Skeletal muscle satellite cell (primary cell): ENCODE measurements around the gene DPPA5.
A peak's percentile ranks its signal among the peaks of the same experiment; 100 is the strongest.
"Not testable (repeated sequence)": the region's sequence is repeated elsewhere in the genome, so short reads cannot be mapped to it uniquely, and the experiment has no call there.

Experiments
- H3K27me3 ChIP-seq: 2 replicates; pipeline ENCODE4 v1.7.0; 2013; ENCODE audit warnings: low read length; ENCODE audit not compliant: control insufficient read depth, insufficient read depth
- H3K36me3 ChIP-seq: 2 replicates; pipeline ENCODE4 v1.7.0; 2013; ENCODE audit warnings: mild to moderate bottlenecking, control low read depth, low read length; ENCODE audit not compliant: insufficient read depth
- H3K4me1 ChIP-seq: 2 replicates; pipeline ENCODE4 v1.7.0; 2013; ENCODE audit warnings: low read length; ENCODE audit not compliant: control insufficient read depth, insufficient read depth
- H3K4me2 ChIP-seq: 2 replicates; pipeline ENCODE4 v1.7.0; 2013; ENCODE audit warnings: mild to moderate bottlenecking, low read length
- H3K4me3 ChIP-seq: 2 replicates; pipeline ENCODE4 v1.7.0; 2013; ENCODE audit warnings: low read length
- H3K9ac ChIP-seq: 2 replicates; pipeline ENCODE4 v1.7.0; 2013; ENCODE audit warnings: mild to moderate bottlenecking, low read depth, low read length, moderate library complexity
- H3K9me3 ChIP-seq: replicated peaks from 2 replicates; pipeline ENCODE4 v1.7.0; 2013; ENCODE audit warnings: mild to moderate bottlenecking, control low read depth, low read length
- small RNA-seq: library from RNA; depleted of rRNA; stranded (forward); fragments of <200 nt; gene quantifications from one replicate; pipeline ENCODE3, GENCODE V24; 2012

Gene DPPA5

DNA sequence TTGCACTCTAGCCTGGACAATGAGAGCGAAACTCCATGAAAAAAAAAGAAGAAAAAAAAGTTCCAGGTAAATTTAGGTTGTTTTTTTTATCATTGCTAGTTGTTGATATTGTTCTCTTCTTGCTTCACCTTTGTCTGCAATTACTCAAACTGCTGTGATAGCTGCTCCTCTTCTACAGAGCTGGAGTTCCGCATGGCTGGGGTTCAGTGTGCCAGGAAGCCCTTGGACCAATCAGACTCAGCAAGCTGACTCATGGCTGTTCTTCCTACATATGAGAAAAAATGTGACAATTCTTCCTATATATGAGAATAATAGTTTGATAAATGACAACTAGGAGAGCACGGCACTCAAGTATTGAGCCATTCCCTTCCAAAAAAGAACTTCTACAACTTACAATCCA, 28.4 kb downstream of the DPPA5 start:
- peaks cover 11% of the 10 kb centered on the region for H3K27me3 ChIP-seq
- H3K9me3 ChIP-seq, result no peaks in the 10 kb centered on the region
- no peak overlapping the region for H3K4me2 ChIP-seq
- H3K4me1 ChIP-seq, result peaks cover 5% of the 10 kb centered on the region
- no peaks in the 10 kb centered on the region for H3K36me3 ChIP-seq
- no peak overlapping the region for H3K4me3 ChIP-seq
- H3K9ac ChIP-seq, result no peak overlapping the region

DNA sequence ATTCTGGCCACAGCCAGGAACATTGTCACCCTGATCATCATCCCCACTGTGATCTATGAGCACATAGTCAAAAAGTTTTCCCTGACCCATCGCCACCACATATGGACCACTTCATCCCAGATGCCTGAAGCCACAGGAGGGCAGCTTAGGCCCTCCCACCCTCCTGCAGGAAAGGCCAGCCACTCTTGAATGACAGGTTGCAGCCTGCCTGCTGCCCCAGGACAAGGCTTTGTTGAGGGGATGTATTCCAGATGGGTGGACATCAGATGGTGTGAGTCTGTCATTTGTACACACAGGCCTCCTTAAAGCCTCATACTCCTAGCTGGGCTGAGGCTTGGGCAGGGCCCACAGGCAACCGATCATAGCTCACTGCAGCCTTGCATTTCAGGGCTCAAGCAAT, 30.8 kb downstream of the DPPA5 start:
- Histone ChIP-seq H3K9me3 (no peaks in the 10 kb centered on the region), H3K9ac (no peak overlapping the region), H3K27me3 (no peaks in the 10 kb centered on the region), H3K36me3 (no peaks in the 10 kb centered on the region), H3K4me3 (no peak overlapping the region), H3K4me1 (peaks cover 5% of the 10 kb centered on the region), H3K4me2 (no peak overlapping the region)

DNA sequence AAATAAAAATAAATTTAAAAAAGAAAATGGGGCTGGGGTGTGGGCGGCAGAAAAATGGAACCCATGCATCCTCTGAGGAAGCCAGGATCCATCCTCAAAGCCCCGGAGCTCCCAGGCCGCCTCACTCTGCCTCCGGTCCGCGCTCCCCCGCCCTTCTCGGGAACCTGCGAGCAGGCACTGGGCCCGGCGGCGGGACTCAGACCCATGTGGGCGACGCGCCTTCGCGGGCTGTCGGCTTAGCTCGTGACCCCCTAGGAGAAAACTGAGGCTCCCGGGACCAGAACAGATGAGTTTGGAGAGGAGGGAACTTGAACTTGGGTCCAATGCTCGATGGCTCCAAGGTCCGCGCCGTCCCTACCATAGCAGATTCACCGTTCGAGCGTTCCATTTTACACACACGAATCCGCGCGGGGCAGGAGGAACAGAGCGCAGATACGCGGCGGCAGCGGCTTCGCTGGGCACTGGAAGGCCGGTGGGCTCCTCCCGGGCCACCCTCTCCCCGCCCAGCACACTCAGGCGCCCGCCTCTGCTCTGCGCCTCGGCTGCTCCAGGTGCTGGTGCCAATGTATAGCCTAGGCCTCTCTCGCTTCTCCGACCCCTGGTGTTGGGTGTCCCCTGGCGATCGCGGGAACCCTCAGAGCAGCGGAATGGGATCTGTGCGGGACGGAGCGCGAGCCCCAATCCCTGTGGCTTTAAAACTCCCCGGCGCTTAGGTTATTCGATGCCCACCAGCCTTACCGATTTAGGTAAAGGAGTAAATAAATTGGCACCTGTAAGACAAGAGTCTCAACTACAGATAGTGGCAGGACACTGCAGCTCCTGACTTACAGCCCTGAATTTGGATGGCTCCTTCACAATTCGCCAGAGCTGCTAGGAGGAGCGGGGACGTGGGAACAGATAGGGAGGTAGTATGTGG, 39.2 kb downstream of the DPPA5 start:
- Histone ChIP-seq H3K9ac (no peak overlapping the region), H3K27me3 (peaks cover 13% of the 10 kb centered on the region), H3K36me3 (no peaks in the 10 kb centered on the region), H3K4me2 (peak overlapping the region; percentile 78), H3K9me3 (no peaks in the 10 kb centered on the region), H3K4me3 (peak overlapping the region; percentile 49), H3K4me1 (peaks cover 6% of the 10 kb centered on the region)

DNA sequence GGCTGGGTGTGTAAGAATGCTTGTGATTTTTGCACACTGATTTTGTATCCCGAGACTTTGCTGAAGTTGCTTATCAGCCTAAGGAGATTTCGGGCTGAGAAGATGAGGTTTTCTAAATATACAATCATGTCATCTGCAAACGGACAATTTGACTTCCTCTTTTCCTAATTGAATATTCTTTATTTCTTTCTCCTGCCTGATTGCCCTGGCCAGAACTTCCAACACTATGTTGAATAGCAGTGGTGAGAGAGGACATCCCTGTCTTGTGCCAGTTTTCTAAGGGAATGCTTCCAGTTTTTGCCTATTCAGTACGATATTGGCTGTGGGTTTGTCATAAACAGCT, 43.6 kb downstream of the DPPA5 start:
- peak overlapping the region; percentile 94 for H3K4me3 ChIP-seq
- peaks cover 10% of the 10 kb centered on the region for H3K27me3 ChIP-seq
- peak overlapping the region; percentile 79 for H3K9ac ChIP-seq
- H3K4me2 ChIP-seq, result peak overlapping the region; percentile 91
- H3K4me1 ChIP-seq, H3K36me3 ChIP-seq, H3K9me3 ChIP-seq: not testable (repeated sequence)

DNA sequence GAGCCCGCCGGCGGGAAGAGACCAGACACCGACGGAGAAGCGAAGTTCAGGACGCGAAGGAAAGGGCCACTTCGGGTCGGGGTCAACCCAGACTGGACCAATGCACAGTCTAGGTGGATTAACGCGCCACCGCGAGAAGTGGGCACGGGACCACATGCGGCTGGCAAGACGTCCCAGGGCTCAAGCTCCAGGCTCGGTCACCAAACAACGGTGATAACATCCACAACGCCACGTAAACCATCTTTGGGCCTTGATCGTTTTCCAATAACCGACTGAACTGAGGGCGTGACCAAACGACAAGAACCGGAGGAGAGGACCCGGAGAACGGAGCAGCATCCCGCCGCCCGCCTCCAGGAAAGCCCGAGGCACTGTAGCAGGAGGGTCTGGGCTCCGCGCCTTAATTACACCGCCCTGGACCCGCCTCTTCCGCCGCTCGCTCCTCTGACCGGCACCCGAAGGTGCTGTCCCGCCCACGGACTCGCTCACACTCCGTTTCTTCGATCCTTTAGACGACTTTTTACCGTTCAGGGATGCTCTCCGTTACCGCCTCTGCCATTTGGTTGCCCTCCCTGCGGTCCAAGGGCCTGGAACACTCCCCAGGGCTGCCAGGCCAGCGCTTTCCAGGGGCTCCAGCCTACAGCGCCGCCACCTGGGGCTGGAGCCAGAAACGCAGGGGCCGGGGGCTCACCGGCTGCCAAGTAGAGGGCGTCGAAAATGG, 44.1 kb downstream of the DPPA5 start:
- Histone ChIP-seq H3K9ac (peak overlapping the region; percentile 79), H3K27me3 (peaks cover 5% of the 10 kb centered on the region), H3K4me2 (peak overlapping the region; percentile 91), H3K4me3 (peak overlapping the region; percentile 94), H3K9me3 (no peaks in the 10 kb centered on the region), H3K36me3 (no peaks in the 10 kb centered on the region), H3K4me1 (peaks cover 4% of the 10 kb centered on the region)

DNA sequence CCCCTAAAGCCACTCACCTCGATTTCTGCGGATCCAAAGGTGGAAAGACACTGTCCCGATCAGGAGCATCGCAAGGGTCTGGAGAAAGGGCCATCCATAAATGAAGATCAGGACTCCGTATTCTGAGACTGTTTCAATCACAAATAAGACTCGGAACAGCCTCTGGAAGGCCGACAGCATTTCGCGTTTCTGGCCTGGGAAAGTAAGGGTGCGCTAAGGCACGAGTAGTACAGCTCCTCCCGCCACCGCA, 44.6 kb downstream of the DPPA5 start:
- H3K4me2 ChIP-seq, result peak overlapping the region; percentile 91
- peak overlapping the region; percentile 79 for H3K9ac ChIP-seq
- H3K9me3 ChIP-seq, result no peaks in the 10 kb centered on the region
- H3K4me1 ChIP-seq, result no peaks in the 10 kb centered on the region
- H3K4me3 ChIP-seq, result peak overlapping the region; percentile 94
- H3K27me3 ChIP-seq, result peaks cover under 1% of the 10 kb centered on the region
- no peaks in the 10 kb centered on the region for H3K36me3 ChIP-seq

DNA sequence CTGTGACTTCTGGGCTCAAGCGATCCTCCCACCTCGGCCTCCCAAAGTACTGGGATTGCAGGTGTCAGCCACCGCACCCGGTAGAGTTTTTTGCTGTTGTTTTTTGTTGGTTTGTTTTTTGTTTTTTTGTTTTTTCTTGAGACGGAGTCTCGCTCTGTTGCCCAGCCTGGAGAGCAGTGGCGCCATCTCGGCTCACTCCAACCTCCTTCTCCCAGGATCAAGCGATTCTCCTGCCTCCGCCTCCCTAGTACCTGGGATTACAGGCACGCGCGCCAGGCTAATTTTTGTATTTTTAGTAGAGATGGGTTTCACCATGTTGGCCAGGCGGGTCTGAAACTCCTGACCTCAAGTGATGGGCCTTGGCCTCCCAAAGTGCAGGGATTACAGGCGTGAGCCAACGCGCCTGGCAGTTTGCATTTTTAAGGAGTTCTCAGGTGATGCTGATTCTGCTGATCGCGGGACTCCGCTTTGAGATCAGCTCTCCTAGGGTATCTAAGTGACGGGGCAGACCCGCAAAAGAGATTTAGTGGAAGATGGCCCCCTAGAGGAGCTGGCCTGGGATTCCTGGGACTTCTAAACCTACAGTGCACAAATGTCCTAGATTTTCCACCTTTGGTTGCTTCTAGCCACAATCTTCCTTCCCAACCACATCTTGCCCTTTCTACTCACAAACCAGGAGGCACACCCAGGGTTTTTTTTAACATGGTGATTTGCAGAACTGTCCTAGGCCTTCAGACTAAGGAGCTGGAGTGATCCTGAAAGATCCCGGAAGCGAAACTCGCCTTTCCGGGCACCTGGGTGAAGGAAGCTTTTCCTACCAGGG, 45.2 kb downstream of the DPPA5 start:
- peak overlapping the region; percentile 79 for H3K9ac ChIP-seq
- peak overlapping the region; percentile 91 for H3K4me2 ChIP-seq
- H3K4me1 ChIP-seq, result no peaks in the 10 kb centered on the region
- peak overlapping the region; percentile 94 for H3K4me3 ChIP-seq
- H3K36me3 ChIP-seq, result no peaks in the 10 kb centered on the region
- no peaks in the 10 kb centered on the region for H3K27me3 ChIP-seq
- no peaks in the 10 kb centered on the region for H3K9me3 ChIP-seq

DNA sequence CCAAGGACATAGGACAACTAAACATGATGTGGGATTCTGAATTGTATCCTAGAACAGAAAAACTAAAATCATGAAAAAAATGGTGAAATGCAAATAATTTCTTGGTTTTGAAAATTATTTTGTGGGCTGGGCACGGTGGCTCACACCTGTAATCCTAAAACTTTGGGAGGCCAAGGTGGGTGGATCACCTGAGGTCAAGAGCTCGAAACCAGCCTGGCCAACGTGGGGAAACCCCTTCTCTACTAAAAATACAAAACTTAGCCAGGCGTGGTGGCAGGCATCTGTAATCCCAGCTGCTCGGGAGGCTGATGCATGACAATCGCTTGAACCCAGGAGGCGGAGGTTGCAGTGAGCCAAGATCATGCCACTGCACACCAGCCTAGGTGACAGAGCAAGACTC, 50.3 kb downstream of the DPPA5 start:
- not testable (repeated sequence) for H3K4me1 ChIP-seq, H3K9ac ChIP-seq, H3K4me3 ChIP-seq, H3K36me3 ChIP-seq, H3K9me3 ChIP-seq, H3K27me3 ChIP-seq, H3K4me2 ChIP-seq

Small RNAs within 50 kb of the gene (small RNA-seq; reads per million reads assigned to genes)
- 2.2 reads per million, percentile 68 among the genes with 10 or more reads in this experiment for gene RPL39P3
